DND-41 (cell line): ENCODE measurements around the gene ABITRAM.
"Not testable (repeated sequence)": the region's sequence is repeated elsewhere in the genome, so short reads cannot be mapped to it uniquely, and the experiment has no call there.

Experiments
- ATAC-seq: fragments of 200-7000 bp; cut with Tn5 transposase; 3 replicates; pipeline ENCODE4 v1.9.1; 2021; ENCODE audit warnings: low read depth; ENCODE audit not compliant: insufficient read depth
- DNase-seq: peaks from one replicate; pipeline ENCODE4 v3.0.0-alpha.2; 2020
- H2AFZ ChIP-seq: 2 replicates; pipeline ENCODE4 v1.6.0; 2012; ENCODE audit warnings: low read depth, low read length
- H3K27ac ChIP-seq: 2 replicates; pipeline ENCODE4 v1.5.1; 2012; ENCODE audit warnings: low read length, inconsistent platforms
- H3K27me3 ChIP-seq: fragments of 200-600 bp; sonication (generic); 2 replicates; pipeline ENCODE4 v1.6.0; 2012; ENCODE audit warnings: low read length, mild to moderate bottlenecking, inconsistent platforms; ENCODE audit not compliant: insufficient read depth, poor library complexity
- H3K36me3 ChIP-seq: 2 replicates; pipeline ENCODE4 v1.5.1; 2012; ENCODE audit warnings: low read length, inconsistent platforms; ENCODE audit not compliant: insufficient read depth
- H3K4me1 ChIP-seq: 2 replicates; pipeline ENCODE4 v1.5.1; 2012; ENCODE audit warnings: mild to moderate bottlenecking, low read length; ENCODE audit not compliant: insufficient read depth
- H3K4me2 ChIP-seq: 2 replicates; pipeline ENCODE4 v1.6.0; 2012; ENCODE audit warnings: mild to moderate bottlenecking, moderate library complexity, low read length, inconsistent platforms; ENCODE audit not compliant: insufficient read depth
- H3K4me3 ChIP-seq, 2 experiments: fragments of 200-600 bp in 1 of 2; shearing (Covaris generic) in 1 of 2; 2 replicates each; pipeline ENCODE4 v1.5.1; 2012 to 2016; ENCODE audit warnings: inconsistent platforms in 2 of 2, low read length in 2 of 2, mild to moderate bottlenecking in 2 of 2, low read depth in 1 of 2, moderate library complexity in 1 of 2
- H3K79me2 ChIP-seq: 2 replicates; pipeline ENCODE4 v1.6.0; 2012; ENCODE audit warnings: low read length, inconsistent platforms; ENCODE audit not compliant: insufficient read depth
- H3K9ac ChIP-seq: 2 replicates; pipeline ENCODE4 v1.6.0; 2012; ENCODE audit warnings: low read depth, mild to moderate bottlenecking, inconsistent platforms, low read length, moderate library complexity
- H3K9me3 ChIP-seq: 2 replicates; pipeline ENCODE4 v1.5.1; 2012; ENCODE audit warnings: low read length, moderate library complexity, mild to moderate bottlenecking, inconsistent platforms; ENCODE audit not compliant: insufficient read depth, severe bottlenecking
- H4K20me1 ChIP-seq: 2 replicates; pipeline ENCODE4 v1.6.0; 2012; ENCODE audit warnings: low read length; ENCODE audit not compliant: insufficient read depth
- CTCF ChIP-seq: IDR thresholded peaks from 2 replicates; pipeline ENCODE4 v1.5.1; 2012; ENCODE audit warnings: borderline replicate concordance, low read length, moderate library complexity, mild to moderate bottlenecking; ENCODE audit not compliant: poor library complexity, severe bottlenecking; ENCODE audit errors: extremely low read depth
- EZH2 ChIP-seq: IDR thresholded peaks from 3 replicates; pipeline ENCODE4 v1.6.1; 2012; ENCODE audit warnings: borderline replicate concordance, low read depth, mild to moderate bottlenecking, moderate library complexity, low read length, inconsistent platforms; ENCODE audit not compliant: severe bottlenecking

Gene ABITRAM

GRCh38 chr9:108934323-108934893, at the start of gene ABITRAM:
ABITRAM (plus strand) TSS chr9:108934400; CDS start chr9:108934487, 87 bp downstream.
- DNase-seq (peak; percentile 72), ATAC-seq (peak; percentile 87)
- H3K4me1 ChIP-seq = peaks cover 33% of the 10 kb centered on the region
- peak within 1 kb of the TSS; percentile 95 for H2AFZ ChIP-seq
- TF ChIP-seq CTCF (no peak), EZH2 (no peak)
- peaks cover 14% of the 10 kb centered on the region for H3K36me3 ChIP-seq
- H3K9me3 ChIP-seq = no peaks in the 10 kb centered on the region
- peak within 1 kb of the TSS; percentile 69 to 92 for H3K4me3 ChIP-seq
- H3K27me3 ChIP-seq = no peaks in the 10 kb centered on the region
- H3K79me2 ChIP-seq = peaks cover 44% of the 10 kb centered on the region
- no peaks in the 10 kb centered on the region for H4K20me1 ChIP-seq
- peak within 1 kb of the TSS; percentile 84 for H3K27ac ChIP-seq
- H3K9ac ChIP-seq = peak within 1 kb of the TSS; percentile 86
- peak within 1 kb of the TSS; percentile 77 for H3K4me2 ChIP-seq

GRCh38 chr9:108884701-108885100, 49.5 kb upstream of the ABITRAM start:
- no peak overlapping the region for H3K27ac ChIP-seq
- DNase-seq = no peak

GRCh38 chr9:108885643-108886348, 48.4 kb upstream of the ABITRAM start:
- peak; percentile 5 for DNase-seq
- no peaks in the 10 kb centered on the region for H3K9me3 ChIP-seq
- no peak for ATAC-seq
- H3K27me3 ChIP-seq = no peaks in the 10 kb centered on the region
- no peak overlapping the region for H3K4me3 ChIP-seq
- H3K27ac ChIP-seq = no peak overlapping the region
- H3K36me3 ChIP-seq = peaks cover 58% of the 10 kb centered on the region
- H3K79me2 ChIP-seq = no peaks in the 10 kb centered on the region
- no peaks in the 10 kb centered on the region for H3K4me1 ChIP-seq
- H3K4me2 ChIP-seq = no peak overlapping the region
- H2AFZ ChIP-seq = no peak overlapping the region
- H3K9ac ChIP-seq = no peak overlapping the region
- H4K20me1 ChIP-seq = no peaks in the 10 kb centered on the region
- TF ChIP-seq EZH2 = no peak
- TF ChIP-seq CTCF = no peak

More at GRCh38 chr9:108884701-108885100, 49.5 kb upstream of the ABITRAM start:
- H3K4me2 ChIP-seq = no peak overlapping the region
- H3K4me1 ChIP-seq = no peaks in the 10 kb centered on the region
- no peak for ATAC-seq
- no peaks in the 10 kb centered on the region for H3K79me2 ChIP-seq
- no peaks in the 10 kb centered on the region for H3K9me3 ChIP-seq
- peaks cover 60% of the 10 kb centered on the region for H3K36me3 ChIP-seq
- no peak overlapping the region for H3K9ac ChIP-seq
- no peaks in the 10 kb centered on the region for H3K27me3 ChIP-seq
- no peak overlapping the region for H2AFZ ChIP-seq
- H4K20me1 ChIP-seq = no peaks in the 10 kb centered on the region
- H3K4me3 ChIP-seq = no peak overlapping the region
- TF ChIP-seq EZH2 = no peak
- no peak for TF ChIP-seq CTCF

GRCh38 chr9:108886594-108887271, 47.5 kb upstream of the ABITRAM start:
- peaks cover 60% of the 10 kb centered on the region for H3K36me3 ChIP-seq
- not testable (repeated sequence) for H3K27ac ChIP-seq, H3K79me2 ChIP-seq

More at GRCh38 chr9:108886594-108887271, 47.5 kb upstream of the ABITRAM start:
- not testable (repeated sequence) for H3K4me2 ChIP-seq, H3K4me3 ChIP-seq, H3K9ac ChIP-seq, H3K9me3 ChIP-seq, H2AFZ ChIP-seq, H3K4me1 ChIP-seq, DNase-seq, H3K27me3 ChIP-seq, ATAC-seq, H4K20me1 ChIP-seq
